Activated T-cell treated with anti-CD3 and anti-CD28 coated beads for 4 hours (primary cell): ENCODE measurements around the gene THSD1.
"Not testable (repeated sequence)": the region's sequence is repeated elsewhere in the genome, so short reads cannot be mapped to it uniquely, and the experiment has no call there.

ENCODE experiments used
- DNase-seq: peaks from one replicate; pipeline ENCODE4 v3.0.0-alpha.2; 2020

THSD1 gene

GRCh38 chr13:52348983-52349780 is 56.8 kb downstream of the THSD1 start:
- DNase-seq: no peak

DNA sequence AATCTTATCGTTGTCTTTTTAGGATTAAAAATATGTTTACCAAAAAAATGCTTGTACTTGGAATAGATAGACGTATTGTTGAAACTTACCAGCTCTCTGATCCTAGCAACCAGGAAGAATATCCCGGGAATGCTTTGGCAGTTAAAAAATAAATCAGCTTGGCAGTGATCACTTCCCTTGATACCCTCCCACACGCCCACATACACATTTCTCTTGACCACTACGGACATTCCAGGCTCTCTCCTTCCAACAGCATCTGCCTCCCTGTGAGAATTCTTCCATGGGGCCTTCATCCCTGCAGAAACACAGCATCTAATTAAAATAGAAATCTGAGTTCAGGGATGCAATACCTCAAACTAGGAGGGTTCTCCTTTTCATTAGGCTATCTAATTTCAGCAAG is 57.9 kb downstream of the THSD1 start:
- no peak for DNase-seq

DNA sequence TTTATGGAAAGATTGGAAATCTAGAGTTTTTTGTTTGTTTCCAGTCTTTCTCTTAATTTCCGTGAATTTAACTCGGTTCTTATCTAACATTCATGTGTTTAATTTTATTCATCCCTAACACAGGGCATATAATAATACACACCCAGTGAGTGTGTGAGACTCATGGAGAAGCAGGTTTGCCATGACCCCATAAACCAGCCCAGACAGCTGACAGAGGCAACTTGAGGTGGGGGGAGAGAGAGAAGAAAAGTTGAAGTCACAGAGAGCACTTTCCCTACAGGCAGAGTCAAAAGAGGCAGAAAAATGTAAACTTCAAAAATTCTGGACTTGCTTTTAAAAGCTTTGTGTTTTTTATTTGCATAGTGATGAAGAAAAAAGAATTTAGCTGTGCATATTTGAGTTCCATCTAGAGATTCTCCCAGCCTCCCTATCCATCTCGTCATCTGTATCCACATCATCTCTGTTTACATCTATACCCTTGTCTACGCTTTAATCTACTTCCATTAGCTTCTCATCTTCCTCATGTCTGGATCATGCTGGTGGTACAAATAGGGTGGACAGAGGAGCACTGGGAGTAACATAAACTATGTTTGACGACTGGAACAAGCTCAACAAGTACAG is 60.2 kb downstream of the THSD1 start:
- DNase-seq: no peak

GRCh38 chr13:52345048-52345447 is 60.9 kb downstream of the THSD1 start:
- no peak for DNase-seq

DNA sequence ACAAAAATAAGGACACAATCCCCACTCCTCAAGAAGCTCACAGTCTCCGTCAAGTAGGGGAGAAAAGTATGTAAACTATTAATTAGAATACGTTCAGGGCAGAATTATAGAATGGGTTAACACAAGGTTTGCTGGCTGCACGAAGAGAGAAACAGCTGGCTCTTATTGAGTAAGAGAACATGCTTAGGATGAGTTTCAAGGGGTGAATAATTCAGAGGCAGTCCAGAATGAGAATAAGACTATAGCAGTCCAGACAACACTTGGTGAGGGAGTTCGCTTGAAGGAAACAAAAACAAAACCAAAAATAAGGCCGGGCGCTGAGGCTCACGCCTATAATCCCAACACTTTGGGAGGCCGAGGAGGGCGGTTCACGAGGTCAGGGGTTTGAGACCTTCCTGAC is 61.9 kb downstream of the THSD1 start:
- DNase-seq: no peak

DNA sequence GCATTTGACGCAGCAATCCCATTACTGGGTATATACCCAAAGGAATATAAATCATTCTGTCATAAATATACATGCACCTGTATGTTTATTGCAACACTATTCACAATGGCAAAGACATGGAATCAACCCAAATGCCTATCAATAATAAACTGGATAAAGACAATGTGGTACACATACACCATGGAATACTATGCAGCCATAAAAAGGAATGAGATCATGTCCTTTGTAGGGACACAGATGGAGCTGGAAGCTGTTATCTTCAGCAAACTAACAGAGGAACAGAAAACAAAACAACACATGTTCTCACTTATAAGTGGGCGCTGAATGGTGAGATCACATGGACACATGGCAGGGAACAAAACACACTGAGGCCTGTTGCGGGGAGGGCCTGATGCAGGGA is 63.8 kb downstream of the THSD1 start:
- DNase-seq: not testable (repeated sequence)

- not testable (repeated sequence) for DNase-seq
Measured at GRCh38 chr13:52337828-52338455, 68.0 kb downstream of the THSD1 start.

GRCh38 chr13:52334107-52334506 is 71.9 kb downstream of the THSD1 start:
- not testable (repeated sequence) for DNase-seq

GRCh38 chr13:52331844-52332243 is 74.1 kb downstream of the THSD1 start:
- DNase-seq: not testable (repeated sequence)
